HEK293 (cell line): ENCODE measurements around the gene TOM1.

Experiments
- CTCF ChIA-PET: fragments of 350-600 bp; formaldehyde crosslinking; extraction: SDS; loops from one replicate; lab custom pipeline; 2021; ENCODE audit warnings: antibody characterized with exemption; lab: Yijun Ruan, JAX
- POLR2A ChIA-PET: fragments of 300-600 bp; formaldehyde crosslinking; extraction: SDS; loops from one replicate; lab custom pipeline; 2020; ENCODE audit warnings: antibody characterized with exemption, inconsistent platforms; lab: Yijun Ruan, JAX
- H3K27ac ChIP-seq: fragments of 200-500 bp; sonication (Bioruptor generic); 2 replicates; pipeline ENCODE4 v1.5.1; 2014; ENCODE audit warnings: low read depth, low read length, control low read depth, inconsistent platforms; ENCODE audit errors: extremely low read depth
- H3K36me3 ChIP-seq, 2 experiments: fragments of 200-500 bp in 1 of 2; sonication (Bioruptor generic) in 1 of 2; 1 replicate in 1 of 2; 2 replicates in 1 of 2; pipeline ENCODE4 v1.5.1; 2014 to 2017; ENCODE audit warnings: inconsistent platforms in 2 of 2, low read length in 2 of 2; ENCODE audit not compliant: control insufficient read depth in 2 of 2, insufficient read depth in 1 of 2
- H3K4me1 ChIP-seq: fragments of 200-500 bp; sonication (Bioruptor generic); 2 replicates; pipeline ENCODE4 v1.5.1; 2014; ENCODE audit warnings: mild to moderate bottlenecking, low read length, inconsistent platforms; ENCODE audit not compliant: control insufficient read depth, insufficient read depth
- H3K4me3 ChIP-seq: 2 replicates; pipeline ENCODE4 v1.5.1; 2011; ENCODE audit warnings: low read depth, mild to moderate bottlenecking, control low read depth, low read length, moderate library complexity
- H3K9me3 ChIP-seq: fragments of 200-500 bp; sonication (Bioruptor generic); 2 replicates; pipeline ENCODE4 v1.5.1; 2014; ENCODE audit warnings: low read depth, low read length, inconsistent platforms; ENCODE audit not compliant: control insufficient read depth, insufficient read depth
- ATF2 ChIP-seq: fragments of 450-650 bp; formaldehyde crosslinking; IDR thresholded peaks from 2 replicates; pipeline ENCODE4 v1.5.1; 2016; ENCODE audit warnings: missing biosample characterization, missing genetic modification characterization, low read depth
- CTCF ChIP-seq: fragments of 450-650 bp; formaldehyde crosslinking; IDR thresholded peaks from 2 replicates; pipeline ENCODE4 v1.5.1; 2016; ENCODE audit warnings: missing biosample characterization, missing genetic modification characterization
- HIC1 ChIP-seq: fragments of 450-650 bp; formaldehyde crosslinking; IDR thresholded peaks from 2 replicates; pipeline ENCODE4 v1.5.1; 2016; ENCODE audit warnings: missing biosample characterization, missing genetic modification characterization
- INSM2 ChIP-seq: fragments of 450-650 bp; formaldehyde crosslinking; IDR thresholded peaks from 2 replicates; pipeline ENCODE4 v1.5.1; 2016; ENCODE audit warnings: missing biosample characterization, missing genetic modification characterization
- PRDM1 ChIP-seq: fragments of 450-650 bp; formaldehyde crosslinking; IDR thresholded peaks from 2 replicates; pipeline ENCODE4; 2016; ENCODE audit warnings: missing biosample characterization, missing genetic modification characterization
- RBAK ChIP-seq: fragments of 450-650 bp; formaldehyde crosslinking; IDR thresholded peaks from 2 replicates; pipeline ENCODE4 v1.5.1; 2016; ENCODE audit warnings: missing biosample characterization, missing genetic modification characterization
- SCRT2 ChIP-seq: fragments of 450-650 bp; formaldehyde crosslinking; IDR thresholded peaks from 2 replicates; pipeline ENCODE4 v1.5.1; 2016; ENCODE audit warnings: missing biosample characterization, missing genetic modification characterization
- SETDB1 ChIP-seq: IDR thresholded peaks from one replicate; pipeline ENCODE4 v1.6.1; 2017; ENCODE audit warnings: mild to moderate bottlenecking, low read length, moderate library complexity, mixed read lengths; ENCODE audit not compliant: insufficient read length
- YY2 ChIP-seq: fragments of 450-650 bp; formaldehyde crosslinking; IDR thresholded peaks from 2 replicates; pipeline ENCODE4 v1.5.1; 2016; ENCODE audit warnings: missing biosample characterization, missing genetic modification characterization
- ZFHX2 ChIP-seq: fragments of 450-650 bp; formaldehyde crosslinking; conservative IDR thresholded peaks from 2 replicates; pipeline ENCODE4 v1.5.1; 2016; ENCODE audit warnings: missing biosample characterization, missing genetic modification characterization
- ZIC2 ChIP-seq: fragments of 450-650 bp; formaldehyde crosslinking; IDR thresholded peaks from 2 replicates; pipeline ENCODE4 v1.5.1; 2016; ENCODE audit warnings: missing biosample characterization, missing genetic modification characterization
- ZNF37A ChIP-seq: fragments of 450-650 bp; IDR thresholded peaks from 2 replicates; pipeline ENCODE4 v1.5.1; 2018; ENCODE audit warnings: missing biosample characterization, missing genetic modification characterization
- ZNF394 ChIP-seq: fragments of 450-650 bp; formaldehyde crosslinking; IDR thresholded peaks from 2 replicates; pipeline ENCODE4 v1.5.1; 2016; ENCODE audit warnings: missing biosample characterization, missing genetic modification characterization, mild to moderate bottlenecking, moderate library complexity, borderline replicate concordance
- ZNF626 ChIP-seq: fragments of 450-650 bp; sonication (Bioruptor Pico); formaldehyde crosslinking; IDR thresholded peaks from 2 replicates; pipeline ENCODE4 v1.5.1; 2018; ENCODE audit warnings: missing biosample characterization, missing genetic modification characterization, inconsistent platforms

TOM1 gene

GRCh38 chr22:35332278-35332677, 32.6 kb downstream of the TOM1 start:
- TF ChIP-seq PRDM1 (tag by site-specific recombination) (no peak), INSM2 (tag by site-specific recombination) (no peak), YY2 (tag by site-specific recombination) (no peak), ATF2 (tag by site-specific recombination) (no peak)
- no peak overlapping the region for H3K4me3 ChIP-seq
- CTCF ChIA-PET = no interaction called here

GRCh38 chr22:35333220-35333619, 33.5 kb downstream of the TOM1 start:
- no peak for TF ChIP-seq YY2 (tag by site-specific recombination)
- TF ChIP-seq ZIC2 (tag by site-specific recombination) = peak; percentile 19; the same call in 1 of the 2 replicates
- ChIA-PET CTCF (no interaction called here), POLR2A (no interaction called here)
- H3K4me3 ChIP-seq = no peak overlapping the region
- no peaks in the 10 kb centered on the region for H3K4me1 ChIP-seq
- H3K27ac ChIP-seq = no peak overlapping the region
- no peaks in the 10 kb centered on the region for H3K9me3 ChIP-seq
- H3K36me3 ChIP-seq = peaks cover 4 to 90% of the 10 kb centered on the region in 2 experiments; a peak in 2 of 3 replicates

More at GRCh38 chr22:35332278-35332677, 32.6 kb downstream of the TOM1 start:
- peaks cover 4 to 90% of the 10 kb centered on the region in 2 experiments; a peak in 2 of 3 replicates for H3K36me3 ChIP-seq
- POLR2A ChIA-PET = no interaction called here
- H3K27ac ChIP-seq = no peak overlapping the region
- H3K9me3 ChIP-seq = no peaks in the 10 kb centered on the region
- H3K4me1 ChIP-seq = no peaks in the 10 kb centered on the region

- Histone ChIP-seq H3K27ac (no peak overlapping the region), H3K9me3 (no peaks in the 10 kb centered on the region), H3K4me1 (no peaks in the 10 kb centered on the region), H3K4me3 (no peak overlapping the region), H3K36me3 (peaks cover 4 to 92% of the 10 kb centered on the region in 2 experiments; a peak in 2 of 3 replicates)
- TF ChIP-seq SCRT2 (tag by site-specific recombination) = peak; percentile 60; the same call in 1 of the 2 replicates
- peak; percentile 34; the same call in 1 of the 2 replicates for TF ChIP-seq ZFHX2 (tag by site-specific recombination)
- TF ChIP-seq ZIC2 (tag by site-specific recombination) = peak; percentile 88
- no peak for TF ChIP-seq RBAK (tag by site-specific recombination)
- no peak for TF ChIP-seq ZNF626 (tag by site-specific recombination)
- POLR2A ChIA-PET = no interaction called here
- CTCF ChIA-PET = interaction anchor here (0.5 kb wide), 1 partner anchor 14 kb away, joined by 3 read pairs; no protein-coding TSS in a partner anchor
Observed at GRCh38 chr22:35334004-35334403, 34.3 kb downstream of the TOM1 start.

GRCh38 chr22:35335468-35335867, 35.8 kb downstream of the TOM1 start:
- H3K4me3 ChIP-seq = no peak overlapping the region
- ChIA-PET CTCF (interaction anchor here (0.5 kb wide), 1 partner anchor 488 kb away, joined by 3 read pairs; no protein-coding TSS in a partner anchor), POLR2A (no interaction called here)
- peaks cover 4 to 86% of the 10 kb centered on the region in 2 experiments; a peak in 2 of 3 replicates for H3K36me3 ChIP-seq
- H3K27ac ChIP-seq = no peak overlapping the region
- no peaks in the 10 kb centered on the region for H3K4me1 ChIP-seq
- no peaks in the 10 kb centered on the region for H3K9me3 ChIP-seq
- no peak for TF ChIP-seq ZNF394 (tag by site-specific recombination)
- TF ChIP-seq CTCF (tag by site-specific recombination) = 0 out of 2 replicates have a peak, but pooled peaks have one; percentile 12
- no peak for TF ChIP-seq SETDB1
- TF ChIP-seq HIC1 (tag by site-specific recombination) = no peak
- TF ChIP-seq ZNF626 (tag by site-specific recombination) = no peak
- no peak for TF ChIP-seq ZNF37A (tag by site-specific recombination)
